IPS-18a (cell line): Measurements from ENCODE around the gene NLRP11.

ENCODE experiments used
- H3K27ac ChIP-seq: one replicate; pipeline ENCODE4 v1.5.1; 2013; ENCODE audit warnings: low read length
- H3K27me3 ChIP-seq: one replicate; pipeline ENCODE4 v1.6.1; 2013; ENCODE audit warnings: mild to moderate bottlenecking, low read length; ENCODE audit not compliant: control insufficient read depth, insufficient read depth
- H3K36me3 ChIP-seq: one replicate; pipeline ENCODE4 v1.6.1; 2013; ENCODE audit warnings: low read depth, low read length; ENCODE audit not compliant: control insufficient read depth
- H3K4me1 ChIP-seq: one replicate; pipeline ENCODE4 v1.6.1; 2013; ENCODE audit warnings: low read depth, low read length; ENCODE audit not compliant: control insufficient read depth
- H3K4me3 ChIP-seq: one replicate; pipeline ENCODE4 v1.5.1; 2013; ENCODE audit warnings: low read length
- H3K9ac ChIP-seq: one replicate; pipeline ENCODE4 v1.6.1; 2013; ENCODE audit warnings: mild to moderate bottlenecking, low read length, moderate library complexity
- H3K9me3 ChIP-seq: one replicate; pipeline ENCODE4 v1.6.1; 2013; ENCODE audit warnings: low read depth, low read length; ENCODE audit not compliant: control insufficient read depth

The NLRP11 gene

DNA sequence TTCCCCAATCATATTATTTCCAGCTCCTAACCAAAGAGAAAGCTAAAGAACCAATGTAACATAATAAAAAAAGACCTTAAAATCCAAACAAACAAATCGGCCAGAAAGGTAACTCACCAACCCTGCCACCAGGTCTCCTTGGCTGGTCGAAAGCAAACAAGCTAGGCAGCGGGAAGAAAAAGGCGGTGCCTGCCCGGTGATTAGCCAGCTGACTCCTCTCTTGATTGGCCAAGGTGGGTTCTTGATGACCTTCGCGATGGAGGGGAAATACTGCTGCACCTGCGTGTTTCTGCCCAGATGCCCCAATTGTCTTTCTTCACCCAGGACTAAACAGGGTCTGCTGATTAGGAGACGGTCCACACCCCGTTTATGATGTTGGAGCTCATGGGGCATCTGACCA, at the start of gene NLRP11:
NLRP11 (minus strand) TSS at position 154 of the 400 bp plus-strand sequence. CDS start 13,825 bp downstream, outside the sequence.
- Histone ChIP-seq H3K4me3 (no peak within 1 kb of the TSS), H3K27ac (no peak within 1 kb of the TSS), H3K36me3 (no peaks in the 10 kb centered on the region), H3K27me3 (no peaks in the 10 kb centered on the region), H3K9me3 (peaks cover 53% of the 10 kb centered on the region), H3K9ac (no peak within 1 kb of the TSS), H3K4me1 (no peaks in the 10 kb centered on the region)

DNA sequence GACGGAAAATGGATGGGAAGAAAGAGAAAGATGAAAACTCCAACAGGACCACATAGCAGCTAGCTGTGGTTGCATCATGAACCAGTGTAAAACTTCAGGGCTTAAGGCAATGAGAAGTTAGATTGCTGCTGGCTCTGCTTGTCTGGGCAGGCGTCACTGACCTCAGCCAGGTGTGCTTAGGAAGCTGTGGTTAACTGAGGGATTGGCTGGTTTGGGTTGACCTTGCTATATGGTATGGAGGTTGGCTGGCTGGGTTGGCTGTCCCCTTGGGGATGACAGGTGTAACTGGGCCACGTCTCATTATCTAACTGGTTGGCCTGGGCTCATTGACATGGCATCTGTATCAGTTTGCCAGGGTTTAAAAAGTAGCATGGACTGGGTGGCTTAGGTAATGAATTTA, 45.4 kb upstream of the NLRP11 start:
- H3K27me3 ChIP-seq, result no peaks in the 10 kb centered on the region
- no peaks in the 10 kb centered on the region for H3K36me3 ChIP-seq
- H3K4me3 ChIP-seq, result no peak overlapping the region
- H3K9ac ChIP-seq, result no peak overlapping the region
- peaks cover 79% of the 10 kb centered on the region for H3K9me3 ChIP-seq
- H3K4me1 ChIP-seq, result no peaks in the 10 kb centered on the region
- H3K27ac ChIP-seq, result no peak overlapping the region

DNA sequence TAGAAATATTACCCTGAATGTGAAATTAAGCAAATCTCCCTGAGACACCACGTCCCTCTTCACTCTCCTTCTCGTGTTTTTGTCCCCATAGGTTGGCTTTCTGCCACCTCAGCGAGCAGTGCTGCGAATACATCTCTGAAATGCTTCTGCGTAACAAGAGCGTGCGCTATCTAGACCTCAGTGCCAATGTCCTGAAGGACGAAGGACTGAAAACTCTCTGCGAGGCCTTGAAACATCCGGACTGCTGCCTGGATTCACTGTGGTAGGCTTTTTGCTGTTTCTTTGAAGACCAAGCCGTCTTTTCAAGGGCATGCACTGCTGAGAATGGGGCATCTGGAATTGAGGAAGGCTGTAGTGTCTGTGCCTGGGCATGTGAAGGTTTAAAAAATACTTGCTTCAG, 38.9 kb upstream of the NLRP11 start:
- no peaks in the 10 kb centered on the region for H3K4me1 ChIP-seq
- no peak overlapping the region for H3K9ac ChIP-seq
- no peaks in the 10 kb centered on the region for H3K36me3 ChIP-seq
- H3K27me3 ChIP-seq, result no peaks in the 10 kb centered on the region
- no peak overlapping the region for H3K27ac ChIP-seq
- no peak overlapping the region for H3K4me3 ChIP-seq
- H3K9me3 ChIP-seq, result peaks cover 72% of the 10 kb centered on the region

DNA sequence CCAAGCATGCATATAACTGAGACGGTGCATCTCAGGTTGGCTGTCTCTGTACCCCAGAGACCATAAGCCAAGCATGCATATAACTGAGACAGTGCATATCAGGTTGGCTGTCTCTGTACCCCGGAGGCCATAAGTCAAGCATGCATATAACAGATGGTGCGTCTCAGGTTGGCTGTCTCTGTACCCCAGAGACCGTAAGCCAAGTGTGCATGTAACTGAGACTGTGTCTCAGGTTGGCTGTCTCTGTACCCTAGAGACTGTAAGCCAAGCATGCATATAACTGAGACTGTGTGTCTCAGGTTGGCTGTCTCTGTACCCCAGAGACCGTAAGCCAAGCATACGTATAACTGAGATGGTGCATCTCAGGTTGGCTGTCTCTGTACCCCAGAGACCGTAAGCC, 35.3 kb upstream of the NLRP11 start:
- H3K4me1 ChIP-seq, result no peaks in the 10 kb centered on the region
- H3K27me3 ChIP-seq, result no peaks in the 10 kb centered on the region
- no peak overlapping the region for H3K9ac ChIP-seq
- peaks cover 67% of the 10 kb centered on the region for H3K9me3 ChIP-seq
- H3K36me3 ChIP-seq, result no peaks in the 10 kb centered on the region
- no peak overlapping the region for H3K4me3 ChIP-seq
- no peak overlapping the region for H3K27ac ChIP-seq

DNA sequence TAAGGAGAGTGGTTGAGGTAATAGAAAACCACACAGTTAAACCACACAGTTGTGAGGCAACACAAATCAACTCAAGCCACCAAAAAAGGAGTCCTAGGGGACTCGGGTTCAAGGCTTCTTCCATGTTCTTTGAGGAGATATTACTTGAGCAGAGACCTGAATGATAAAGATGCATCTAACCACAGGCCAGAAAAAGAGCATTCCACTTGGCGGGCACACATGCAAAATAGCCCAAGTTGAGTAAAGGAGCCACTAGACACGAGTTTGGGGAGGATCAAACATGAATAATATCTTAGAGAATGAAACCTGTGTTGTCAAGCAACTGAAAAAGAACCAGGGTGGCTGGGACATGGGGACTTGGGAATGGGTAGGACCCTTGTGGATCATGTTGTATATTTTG, 34.7 kb upstream of the NLRP11 start:
- Histone ChIP-seq H3K27ac (no peak overlapping the region), H3K36me3 (no peaks in the 10 kb centered on the region), H3K4me1 (no peaks in the 10 kb centered on the region), H3K4me3 (no peak overlapping the region), H3K9ac (no peak overlapping the region), H3K9me3 (peaks cover 72% of the 10 kb centered on the region), H3K27me3 (no peaks in the 10 kb centered on the region)

DNA sequence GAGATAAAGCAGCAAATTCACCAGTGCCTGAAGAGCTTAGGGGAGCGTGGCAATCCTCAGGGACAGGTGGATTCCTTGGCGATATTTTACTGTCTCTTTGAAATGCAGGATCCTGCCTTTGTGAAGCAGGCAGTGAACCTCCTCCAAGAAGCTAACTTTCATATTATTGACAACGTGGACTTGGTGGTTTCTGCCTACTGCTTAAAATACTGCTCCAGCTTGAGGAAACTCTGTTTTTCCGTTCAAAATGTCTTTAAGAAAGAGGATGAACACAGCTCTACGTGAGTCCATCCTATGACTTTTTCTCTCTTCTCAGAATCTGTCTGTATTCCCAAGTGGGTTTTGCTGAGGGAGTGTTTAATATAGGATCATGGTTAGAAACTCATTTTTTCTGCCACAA, 27.2 kb upstream of the NLRP11 start:
- Histone ChIP-seq H3K27ac (no peak overlapping the region), H3K4me3 (no peak overlapping the region), H3K9me3 (peaks cover 78% of the 10 kb centered on the region), H3K4me1 (no peaks in the 10 kb centered on the region), H3K27me3 (no peaks in the 10 kb centered on the region), H3K9ac (no peak overlapping the region), H3K36me3 (no peaks in the 10 kb centered on the region)

DNA sequence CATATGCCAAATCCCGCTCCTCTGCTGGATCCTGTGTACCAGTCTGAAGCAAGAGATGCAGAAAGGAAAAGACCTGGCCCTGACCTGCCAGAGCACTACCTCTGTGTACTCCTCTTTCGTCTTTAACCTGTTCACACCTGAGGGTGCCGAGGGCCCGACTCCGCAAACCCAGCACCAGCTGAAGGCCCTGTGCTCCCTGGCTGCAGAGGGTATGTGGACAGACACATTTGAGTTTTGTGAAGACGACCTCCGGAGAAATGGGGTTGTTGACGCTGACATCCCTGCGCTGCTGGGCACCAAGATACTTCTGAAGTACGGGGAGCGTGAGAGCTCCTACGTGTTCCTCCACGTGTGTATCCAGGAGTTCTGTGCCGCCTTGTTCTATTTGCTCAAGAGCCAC, 26.6 kb upstream of the NLRP11 start:
- Histone ChIP-seq H3K27me3 (no peaks in the 10 kb centered on the region), H3K4me3 (no peak overlapping the region), H3K27ac (no peak overlapping the region), H3K9ac (no peak overlapping the region), H3K9me3 (peaks cover 81% of the 10 kb centered on the region), H3K36me3 (no peaks in the 10 kb centered on the region), H3K4me1 (no peaks in the 10 kb centered on the region)

DNA sequence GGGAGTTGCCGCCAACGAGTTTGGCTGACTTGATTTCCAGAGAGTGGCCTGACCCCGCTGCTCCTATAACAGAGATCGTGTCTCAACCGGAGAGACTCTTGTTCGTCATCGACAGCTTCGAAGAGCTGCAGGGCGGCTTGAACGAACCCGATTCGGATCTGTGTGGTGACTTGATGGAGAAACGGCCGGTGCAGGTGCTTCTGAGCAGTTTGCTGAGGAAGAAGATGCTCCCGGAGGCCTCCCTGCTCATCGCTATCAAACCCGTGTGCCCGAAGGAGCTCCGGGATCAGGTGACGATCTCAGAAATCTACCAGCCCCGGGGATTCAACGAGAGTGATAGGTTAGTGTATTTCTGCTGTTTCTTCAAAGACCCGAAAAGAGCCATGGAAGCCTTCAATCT, 26.2 kb upstream of the NLRP11 start:
- H3K9me3 ChIP-seq, result peaks cover 81% of the 10 kb centered on the region
- no peak overlapping the region for H3K9ac ChIP-seq
- no peak overlapping the region for H3K4me3 ChIP-seq
- no peaks in the 10 kb centered on the region for H3K4me1 ChIP-seq
- H3K27ac ChIP-seq, result no peak overlapping the region
- H3K36me3 ChIP-seq, result no peaks in the 10 kb centered on the region
- H3K27me3 ChIP-seq, result no peaks in the 10 kb centered on the region

DNA sequence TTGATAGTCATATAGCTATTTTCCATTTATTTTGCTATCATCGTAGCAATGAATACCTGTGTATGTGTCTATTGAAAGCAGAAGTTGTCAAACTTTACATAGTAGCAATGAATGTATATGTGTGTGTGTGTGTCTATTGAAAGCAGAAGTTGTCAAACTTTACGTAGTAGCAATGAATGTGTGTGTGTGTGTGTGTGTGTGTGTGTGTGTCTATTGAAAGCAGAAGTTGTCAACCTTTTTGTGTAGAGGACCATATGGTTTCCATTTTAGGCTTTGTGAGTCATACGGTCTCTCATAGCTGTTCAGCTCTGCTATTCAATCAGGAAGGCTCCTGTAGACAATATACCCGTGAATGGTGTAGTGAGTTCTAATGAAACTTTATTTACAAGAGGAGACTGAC, 25.4 kb upstream of the NLRP11 start:
- Histone ChIP-seq H3K27ac (no peak overlapping the region), H3K27me3 (no peaks in the 10 kb centered on the region), H3K9me3 (peaks cover 83% of the 10 kb centered on the region), H3K4me1 (no peaks in the 10 kb centered on the region), H3K4me3 (no peak overlapping the region), H3K36me3 (no peaks in the 10 kb centered on the region), H3K9ac (no peak overlapping the region)

DNA sequence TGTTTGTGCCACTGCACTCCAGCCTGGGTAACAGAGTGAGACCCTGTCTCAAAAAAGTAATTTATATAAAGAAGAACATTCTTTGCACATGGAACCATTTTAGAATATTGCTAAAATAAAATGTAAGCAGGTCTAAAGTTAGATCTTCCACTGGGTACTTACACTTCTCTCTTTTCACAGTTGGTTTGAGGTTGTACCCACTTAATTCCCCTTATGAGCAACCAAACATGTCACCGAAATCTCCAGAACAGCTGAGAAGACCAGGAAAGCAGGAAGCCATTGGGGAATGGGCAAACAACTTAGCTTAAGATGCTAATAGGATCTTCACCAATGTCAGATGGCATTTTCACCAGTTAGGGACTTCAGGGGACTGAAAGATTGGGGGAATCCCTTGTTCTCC, 23.4 kb upstream of the NLRP11 start:
- Histone ChIP-seq H3K9me3 (peaks cover 73% of the 10 kb centered on the region), H3K27ac (no peak overlapping the region), H3K27me3 (no peaks in the 10 kb centered on the region)

DNA sequence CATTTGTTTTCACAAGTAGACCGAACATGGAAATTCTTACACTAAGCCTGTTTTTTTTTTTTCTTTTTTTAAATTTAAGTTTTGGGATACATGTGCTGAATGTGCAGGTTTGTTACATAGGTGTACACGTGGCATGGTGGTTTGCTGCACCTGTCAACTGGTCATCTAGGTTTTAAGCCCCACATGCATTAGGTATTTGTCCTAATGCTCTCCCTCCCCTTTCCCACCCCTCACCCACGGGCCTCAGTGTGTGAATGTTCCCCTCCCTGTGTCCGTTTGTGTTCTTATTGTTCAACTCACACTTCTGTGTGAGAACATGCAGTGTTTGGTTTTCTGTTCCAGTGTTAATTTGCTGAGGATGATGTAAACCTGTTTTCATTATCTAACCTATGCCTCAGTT, 7.1 kb upstream of the NLRP11 start:
- no peaks in the 10 kb centered on the region for H3K36me3 ChIP-seq
- no peak overlapping the region for H3K27ac ChIP-seq
- H3K9ac ChIP-seq, result no peak overlapping the region
- no peak overlapping the region for H3K4me3 ChIP-seq
- peaks cover 57% of the 10 kb centered on the region for H3K9me3 ChIP-seq
- no peaks in the 10 kb centered on the region for H3K27me3 ChIP-seq
- no peaks in the 10 kb centered on the region for H3K4me1 ChIP-seq

More for the DNA sequence above, 23.4 kb upstream of the NLRP11 start:
- Histone ChIP-seq H3K4me3 (no peak overlapping the region), H3K36me3 (no peaks in the 10 kb centered on the region), H3K9ac (no peak overlapping the region), H3K4me1 (no peaks in the 10 kb centered on the region)

DNA sequence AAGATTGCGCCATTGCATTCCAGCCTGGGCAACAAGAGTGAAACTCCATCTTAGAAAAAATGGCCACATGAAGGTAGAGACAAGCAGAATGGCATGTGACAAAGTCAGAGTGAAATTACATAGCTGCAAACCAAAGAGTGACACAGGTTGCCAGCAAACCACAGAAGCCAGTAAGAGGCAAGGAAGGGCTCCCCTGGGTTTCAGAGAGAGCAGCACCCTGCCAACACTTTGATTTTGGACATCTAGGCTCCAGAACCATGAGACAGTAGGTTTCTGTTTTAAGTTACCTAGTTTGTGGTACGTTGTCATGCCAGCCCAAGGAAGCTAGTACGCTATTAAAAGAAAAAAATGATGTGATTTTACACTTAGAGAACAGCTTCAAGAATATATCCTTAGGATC, 6.5 kb upstream of the NLRP11 start:
- Histone ChIP-seq H3K36me3 (no peaks in the 10 kb centered on the region), H3K27ac (no peak overlapping the region), H3K9ac (no peak overlapping the region), H3K4me3 (no peak overlapping the region), H3K9me3 (peaks cover 53% of the 10 kb centered on the region), H3K27me3 (no peaks in the 10 kb centered on the region), H3K4me1 (no peaks in the 10 kb centered on the region)
